ENCODE results near the gene ITGB8.

DNA sequence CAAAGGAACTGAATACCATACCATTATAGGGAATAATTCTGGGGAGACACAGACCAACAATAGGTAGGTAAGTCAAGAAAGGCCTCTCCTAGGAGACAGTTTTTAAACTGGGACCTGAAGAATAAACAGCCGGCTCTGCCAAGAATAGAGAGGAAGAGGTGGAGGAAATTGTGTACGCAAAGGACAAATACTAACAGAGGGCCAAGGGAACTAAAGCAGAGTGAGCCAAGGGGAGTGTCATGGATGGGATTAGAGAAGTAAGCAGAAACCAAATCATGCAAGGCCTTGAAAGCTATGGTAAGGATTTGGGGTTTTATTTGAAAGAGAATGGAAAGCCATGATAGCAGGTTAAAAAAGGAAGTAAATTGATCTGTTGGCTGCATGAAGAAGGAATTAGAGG lies 18.1 kb upstream of the ITGB8 start:
- TF ChIP-seq, protein P1, sequence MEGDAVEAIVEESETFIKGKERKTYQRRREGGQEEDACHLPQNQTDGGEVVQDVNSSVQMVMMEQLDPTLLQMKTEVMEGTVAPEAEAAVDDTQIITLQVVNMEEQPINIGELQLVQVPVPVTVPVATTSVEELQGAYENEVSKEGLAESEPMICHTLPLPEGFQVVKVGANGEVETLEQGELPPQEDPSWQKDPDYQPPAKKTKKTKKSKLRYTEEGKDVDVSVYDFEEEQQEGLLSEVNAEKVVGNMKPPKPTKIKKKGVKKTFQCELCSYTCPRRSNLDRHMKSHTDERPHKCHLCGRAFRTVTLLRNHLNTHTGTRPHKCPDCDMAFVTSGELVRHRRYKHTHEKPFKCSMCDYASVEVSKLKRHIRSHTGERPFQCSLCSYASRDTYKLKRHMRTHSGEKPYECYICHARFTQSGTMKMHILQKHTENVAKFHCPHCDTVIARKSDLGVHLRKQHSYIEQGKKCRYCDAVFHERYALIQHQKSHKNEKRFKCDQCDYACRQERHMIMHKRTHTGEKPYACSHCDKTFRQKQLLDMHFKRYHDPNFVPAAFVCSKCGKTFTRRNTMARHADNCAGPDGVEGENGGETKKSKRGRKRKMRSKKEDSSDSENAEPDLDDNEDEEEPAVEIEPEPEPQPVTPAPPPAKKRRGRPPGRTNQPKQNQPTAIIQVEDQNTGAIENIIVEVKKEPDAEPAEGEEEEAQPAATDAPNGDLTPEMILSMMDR (conservative IDR thresholded peaks at IDR 0.05): no peak
- no peak for TF ChIP-seq ZFX (IDR thresholded peaks at IDR 0.05)

All from C4-2B (cell line).